OCI-LY7 (cell line): ENCODE results near the gene POLR1D. TPM values are rescaled to one million over a fixed set of nuclear protein-coding genes. Genes with fewer than 3 reads are reported as not detected.

Source experiments
- BruUV-seq: library from RNA; stranded (reverse); fragments of 400-500 nt; replicated peaks from 2 replicates; lab custom pipeline; 2021; lab: Mats Ljungman, UMichigan
- CTCF ChIA-PET: fragments of 300-600 bp; sonication (Branson Sonifier 250); formaldehyde crosslinking; loops from one replicate; lab custom pipeline; 2022; ENCODE audit warnings: antibody characterized with exemption; ENCODE audit not compliant: unreplicated experiment; lab: Charles Lee
- POLR2A ChIA-PET: fragments of 300-600 bp; sonication (Branson Sonifier 250); formaldehyde crosslinking; loops from one replicate; lab custom pipeline; 2022; ENCODE audit warnings: antibody characterized with exemption; lab: Charles Lee
- DNase-seq: peaks from one replicate; pipeline ENCODE4 v3.0.0-alpha.2; 2015; ENCODE audit warnings: low spot score
- H2AFZ ChIP-seq: fragments of 200-600 bp; sonication (generic), shearing (Covaris generic); 2 replicates; pipeline ENCODE4 v1.6.1; 2014; ENCODE audit warnings: mild to moderate bottlenecking, antibody characterized with exemption, low read length, moderate library complexity
- H3K27ac ChIP-seq: fragments of 200-600 bp; sonication (generic); 2 replicates; pipeline ENCODE4 v1.5.1; 2014; ENCODE audit warnings: mixed run types, low read depth, mild to moderate bottlenecking, moderate library complexity, low read length, inconsistent platforms; ENCODE audit not compliant: poor library complexity, severe bottlenecking
- H3K36me3 ChIP-seq: fragments of 200-600 bp; sonication (generic); 2 replicates; pipeline ENCODE4 v1.6.1; 2014; ENCODE audit warnings: mild to moderate bottlenecking, antibody characterized with exemption, low read length, moderate library complexity, mixed read lengths; ENCODE audit not compliant: insufficient read depth
- H3K4me1 ChIP-seq: fragments of 200-600 bp; sonication (generic); 2 replicates; pipeline ENCODE4 v1.5.1; 2014; ENCODE audit warnings: mild to moderate bottlenecking, low read length; ENCODE audit not compliant: insufficient read depth, poor library complexity, severe bottlenecking
- H3K4me2 ChIP-seq: fragments of 200-600 bp; sonication (generic); 2 replicates; pipeline ENCODE4 v1.6.1; 2014; ENCODE audit warnings: mild to moderate bottlenecking, low read length
- H3K4me3 ChIP-seq: fragments of 200-600 bp; sonication (generic); 2 replicates; pipeline ENCODE4 v1.5.1; 2014; ENCODE audit warnings: mild to moderate bottlenecking, low read depth, low read length; ENCODE audit not compliant: poor library complexity, severe bottlenecking
- H3K79me2 ChIP-seq: fragments of 200-600 bp; sonication (generic); 2 replicates; pipeline ENCODE4 v1.6.1; 2016; ENCODE audit warnings: low read depth, mild to moderate bottlenecking, low read length, moderate library complexity, mixed read lengths; ENCODE audit not compliant: insufficient read depth
- H3K9me2 ChIP-seq: fragments of 200-600 bp; sonication (generic); 2 replicates; pipeline ENCODE4 v1.6.1; 2016; ENCODE audit warnings: mild to moderate bottlenecking, low read length, mixed read lengths; ENCODE audit not compliant: insufficient read depth
- H3K9me3 ChIP-seq: fragments of 200-600 bp; sonication (generic); 2 replicates; pipeline ENCODE4 v1.6.1; 2014; ENCODE audit warnings: mild to moderate bottlenecking, mixed run types, low read length, mixed read lengths
- H4K20me1 ChIP-seq: fragments of 200-600 bp; sonication (generic); 2 replicates; pipeline ENCODE4 v1.6.1; 2014; ENCODE audit warnings: mild to moderate bottlenecking, antibody characterized with exemption, low read length, moderate library complexity, mixed read lengths; ENCODE audit not compliant: insufficient read depth
- EZH2phosphoT487 ChIP-seq: fragments of 200-600 bp; sonication (generic); IDR thresholded peaks from 2 replicates; pipeline ENCODE4 v1.6.1; 2018; ENCODE audit warnings: low read depth, borderline replicate concordance, mild to moderate bottlenecking, mixed run types, antibody characterized with exemption, low read length, moderate library complexity, mixed read lengths
- intact Hi-C: fragments of 100-400 bp; cut with micrococcal nuclease; formaldehyde crosslinking; loops from one replicate; pipeline ENCODE4 v1.10.0; 2022; ENCODE audit not compliant: unreplicated experiment
- total RNA-seq, 2 experiments: library from RNA; depleted of rRNA in 1 of 2; stranded (reverse); fragments of >200 nt in 1 of 2; shearing (Covaris generic) in 1 of 2; gene quantifications; 2 replicates each; pipeline ENCODE4 v1.2.3, GENCODE V29; 2014 to 2022
- TF ChIP-seq, protein P1 (sequence below): fragments of 200-600 bp; sonication (generic); conservative IDR thresholded peaks from 2 replicates; pipeline ENCODE4 v1.5.1; 2014; ENCODE audit warnings: mild to moderate bottlenecking, antibody characterized with exemption, low read length, moderate library complexity, mixed read lengths

Gene POLR1D
- total RNA-seq, 2 experiments from 2014 or later = 115 to 174 TPM

GRCh38 chr13:27659145-27659865 lies 37.6 kb downstream of the POLR1D start:
- Histone ChIP-seq H3K9me3 (no peaks in the 10 kb centered on the region), H3K79me2 (peaks cover 12% of the 10 kb centered on the region; the same call in 1 of the 2 replicates), H3K4me2 (no peak overlapping the region), H4K20me1 (no peaks in the 10 kb centered on the region), H3K36me3 (peaks cover 37% of the 10 kb centered on the region), H3K4me1 (no peaks in the 10 kb centered on the region), H3K4me3 (no peak overlapping the region), H2AFZ (no peak overlapping the region), H3K27ac (no peak overlapping the region), H3K9me2 (no peaks in the 10 kb centered on the region)
- no TSS peak for BruUV-seq
- TF ChIP-seq, protein P1, sequence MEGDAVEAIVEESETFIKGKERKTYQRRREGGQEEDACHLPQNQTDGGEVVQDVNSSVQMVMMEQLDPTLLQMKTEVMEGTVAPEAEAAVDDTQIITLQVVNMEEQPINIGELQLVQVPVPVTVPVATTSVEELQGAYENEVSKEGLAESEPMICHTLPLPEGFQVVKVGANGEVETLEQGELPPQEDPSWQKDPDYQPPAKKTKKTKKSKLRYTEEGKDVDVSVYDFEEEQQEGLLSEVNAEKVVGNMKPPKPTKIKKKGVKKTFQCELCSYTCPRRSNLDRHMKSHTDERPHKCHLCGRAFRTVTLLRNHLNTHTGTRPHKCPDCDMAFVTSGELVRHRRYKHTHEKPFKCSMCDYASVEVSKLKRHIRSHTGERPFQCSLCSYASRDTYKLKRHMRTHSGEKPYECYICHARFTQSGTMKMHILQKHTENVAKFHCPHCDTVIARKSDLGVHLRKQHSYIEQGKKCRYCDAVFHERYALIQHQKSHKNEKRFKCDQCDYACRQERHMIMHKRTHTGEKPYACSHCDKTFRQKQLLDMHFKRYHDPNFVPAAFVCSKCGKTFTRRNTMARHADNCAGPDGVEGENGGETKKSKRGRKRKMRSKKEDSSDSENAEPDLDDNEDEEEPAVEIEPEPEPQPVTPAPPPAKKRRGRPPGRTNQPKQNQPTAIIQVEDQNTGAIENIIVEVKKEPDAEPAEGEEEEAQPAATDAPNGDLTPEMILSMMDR = no peak
- TF ChIP-seq EZH2phosphoT487 = no peak
- DNase-seq = no peak
- ChIA-PET CTCF (no interaction called here), POLR2A (interaction anchor here (0.9 to 1.4 kb wide), 2 partner anchors 14 to 17 kb away, joined by 3 to 4 read pairs; no protein-coding TSS in a partner anchor)
- intact Hi-C loops = no loop called here

- intact Hi-C loops = no loop called here
- Histone ChIP-seq H3K27ac (no peak overlapping the region), H3K4me3 (no peak overlapping the region), H2AFZ (no peak overlapping the region), H4K20me1 (no peaks in the 10 kb centered on the region), H3K9me3 (no peaks in the 10 kb centered on the region), H3K4me2 (no peak overlapping the region), H3K9me2 (no peaks in the 10 kb centered on the region), H3K4me1 (no peaks in the 10 kb centered on the region), H3K79me2 (peaks cover 7% of the 10 kb centered on the region; the same call in 1 of the 2 replicates), H3K36me3 (peaks cover 38% of the 10 kb centered on the region)
- TF ChIP-seq, protein P1 = no peak
- ChIA-PET POLR2A (interaction anchor here (1.1 kb wide), 1 partner anchor 40 kb away, joined by 3 read pairs; the partner anchor contains the start of gene LNX2), CTCF (no interaction called here)
- no TSS peak for BruUV-seq
- DNase-seq = no peak
Observed at GRCh38 chr13:27660511-27660910, 38.8 kb downstream of the POLR1D start.

- TF ChIP-seq, protein P1 = no peak
- TF ChIP-seq EZH2phosphoT487 = no peak
- no peak overlapping the region for H3K4me2 ChIP-seq
- H3K9me2 ChIP-seq = no peaks in the 10 kb centered on the region
- no peak for DNase-seq
- no peaks in the 10 kb centered on the region for H4K20me1 ChIP-seq
- ChIA-PET CTCF (no interaction called here), POLR2A (interaction anchor here (1.1 kb wide), 1 partner anchor 40 kb away, joined by 3 read pairs; the partner anchor contains the start of gene LNX2)
- no peak overlapping the region for H3K27ac ChIP-seq
- H3K4me3 ChIP-seq = no peak overlapping the region
- no peaks in the 10 kb centered on the region for H3K9me3 ChIP-seq
- peaks cover 43% of the 10 kb centered on the region for H3K36me3 ChIP-seq
- no peaks in the 10 kb centered on the region for H3K4me1 ChIP-seq
- H3K79me2 ChIP-seq = 0 out of 2 replicates have a peak, but pooled peaks cover 3% of the 10 kb centered on the region
- H2AFZ ChIP-seq = no peak overlapping the region
- no TSS peak for BruUV-seq
- intact Hi-C loops = no loop called here
Observed at GRCh38 chr13:27661017-27661416, 39.3 kb downstream of the POLR1D start.
